ENCODE results near the gene TSEN15.
"Not testable (repeated sequence)": the region's sequence is repeated elsewhere in the genome, so short reads cannot be mapped to it uniquely, and the experiment has no call there.

Gene TSEN15

DNA sequence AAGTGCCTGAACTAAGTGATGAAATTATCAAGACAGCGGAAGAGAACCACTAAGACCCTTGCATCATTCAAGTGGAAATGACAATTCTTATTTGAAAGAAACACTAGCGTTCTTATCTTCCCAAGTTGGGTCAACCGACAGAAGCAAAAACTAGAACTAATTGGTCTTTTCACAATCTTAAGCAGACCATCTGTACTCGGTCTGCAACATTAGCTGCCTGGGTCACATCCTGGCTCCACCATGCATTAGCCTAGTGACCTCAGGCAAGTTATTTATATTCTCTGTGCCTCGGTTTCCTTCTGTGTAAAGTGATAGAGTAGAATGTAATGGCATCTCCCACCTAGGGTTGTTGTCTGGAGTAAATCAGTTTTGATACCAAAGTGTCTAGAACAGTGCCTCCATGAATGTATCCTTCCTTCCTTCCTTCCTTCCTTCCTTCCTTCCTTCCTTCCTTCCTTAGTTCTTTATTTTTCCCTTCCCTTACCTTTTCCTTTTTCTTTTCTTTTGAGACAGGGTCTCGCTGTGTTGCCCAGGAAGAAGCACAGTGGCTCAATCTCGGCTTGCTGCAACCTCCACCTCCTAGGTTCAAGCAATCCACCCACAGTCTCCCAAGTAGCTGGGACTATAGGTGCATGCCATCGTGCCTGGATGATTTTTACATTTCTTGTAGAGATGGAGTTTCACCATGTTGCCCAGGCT is 20.0 kb upstream of the TSEN15 start:
- DNase-seq (ENCODE audit: low read depth): no peak

GRCh38 chr1:184032306-184032929 is 19.1 kb upstream of the TSEN15 start:
- DNase-seq (ENCODE audit: low read depth): no peak

DNA sequence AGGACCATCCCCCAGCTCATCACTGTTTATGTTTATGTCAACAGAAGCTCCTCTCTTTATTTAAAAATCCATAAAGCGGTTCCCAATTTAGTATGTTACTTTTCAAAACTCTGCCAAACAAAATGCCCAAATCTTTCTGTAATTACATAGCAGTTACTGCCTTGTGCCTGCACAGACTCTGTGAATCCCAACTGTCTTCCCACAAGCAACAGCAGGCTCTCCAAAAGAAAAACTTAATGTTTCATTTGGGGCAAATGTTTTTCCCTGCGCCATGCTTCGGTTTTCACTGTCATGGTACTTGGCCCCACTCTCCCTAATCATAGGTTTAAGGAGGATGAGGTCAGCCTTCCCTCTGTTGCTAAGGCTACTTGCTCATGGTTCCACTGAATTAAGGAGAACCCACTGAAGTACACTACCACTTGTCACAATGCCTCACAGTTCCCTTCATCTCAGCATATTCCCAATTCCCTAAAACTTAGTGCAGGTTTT is 18.6 kb upstream of the TSEN15 start:
- DNase-seq (ENCODE audit: low read depth): no peak

- DNase-seq (ENCODE audit: low read depth): no peak
Measured at GRCh38 chr1:184033711-184034167, 17.8 kb upstream of the TSEN15 start.

DNA sequence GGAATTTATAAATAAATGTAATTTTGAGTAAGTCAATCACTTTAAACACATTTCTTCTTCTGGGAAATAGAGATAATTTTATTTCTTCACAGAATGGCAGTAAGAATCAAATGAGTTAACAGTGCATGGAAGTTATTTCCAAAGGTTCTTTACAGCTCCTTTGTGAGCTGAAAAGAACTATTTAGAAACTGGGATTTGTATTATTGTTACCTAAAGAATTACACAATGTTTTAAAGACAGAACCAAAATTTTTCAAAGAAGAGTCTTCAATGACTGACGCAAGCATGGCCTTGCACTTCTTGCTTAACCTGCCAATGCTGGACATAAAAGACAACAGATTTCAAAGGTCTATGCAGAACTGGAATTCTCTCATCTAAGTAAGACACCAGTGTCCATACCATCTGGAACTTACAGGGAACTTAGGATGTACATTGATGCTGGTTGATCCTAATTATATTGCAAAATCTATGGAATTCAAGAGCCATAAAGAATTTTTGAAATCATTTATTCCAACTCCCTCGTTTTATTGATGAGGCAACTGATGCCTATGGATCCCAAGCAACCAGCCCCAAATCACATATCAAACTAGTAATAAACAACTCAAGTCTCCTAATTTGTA is 16.7 kb upstream of the TSEN15 start:
- DNase-seq (ENCODE audit: low read depth): no peak

GRCh38 chr1:184035719-184036516 is 15.6 kb upstream of the TSEN15 start:
- DNase-seq (ENCODE audit: low read depth): no peak

DNA sequence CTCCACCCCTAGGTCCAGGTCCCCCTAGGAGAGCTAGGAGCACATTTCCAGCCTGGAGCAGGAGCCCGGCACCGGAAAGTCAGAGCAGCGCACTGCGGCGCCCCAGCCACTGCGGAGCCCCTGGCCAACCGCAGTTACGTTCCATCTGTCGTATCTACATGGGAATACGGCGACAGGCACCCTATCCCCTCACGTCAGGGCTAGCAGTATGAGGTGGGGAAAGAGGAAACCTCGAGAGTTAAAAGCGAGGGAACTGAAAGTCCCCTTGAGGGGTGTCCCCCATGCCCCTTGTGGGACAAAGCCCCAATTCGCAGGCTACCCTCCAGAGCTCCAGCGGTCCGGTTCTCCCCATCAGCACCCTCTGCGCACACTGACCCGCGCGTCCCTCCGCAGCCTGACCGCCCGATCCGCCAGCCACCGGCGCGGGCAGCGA is 15.0 kb upstream of the TSEN15 start:
- DNase-seq (ENCODE audit: low read depth): no peak

DNA sequence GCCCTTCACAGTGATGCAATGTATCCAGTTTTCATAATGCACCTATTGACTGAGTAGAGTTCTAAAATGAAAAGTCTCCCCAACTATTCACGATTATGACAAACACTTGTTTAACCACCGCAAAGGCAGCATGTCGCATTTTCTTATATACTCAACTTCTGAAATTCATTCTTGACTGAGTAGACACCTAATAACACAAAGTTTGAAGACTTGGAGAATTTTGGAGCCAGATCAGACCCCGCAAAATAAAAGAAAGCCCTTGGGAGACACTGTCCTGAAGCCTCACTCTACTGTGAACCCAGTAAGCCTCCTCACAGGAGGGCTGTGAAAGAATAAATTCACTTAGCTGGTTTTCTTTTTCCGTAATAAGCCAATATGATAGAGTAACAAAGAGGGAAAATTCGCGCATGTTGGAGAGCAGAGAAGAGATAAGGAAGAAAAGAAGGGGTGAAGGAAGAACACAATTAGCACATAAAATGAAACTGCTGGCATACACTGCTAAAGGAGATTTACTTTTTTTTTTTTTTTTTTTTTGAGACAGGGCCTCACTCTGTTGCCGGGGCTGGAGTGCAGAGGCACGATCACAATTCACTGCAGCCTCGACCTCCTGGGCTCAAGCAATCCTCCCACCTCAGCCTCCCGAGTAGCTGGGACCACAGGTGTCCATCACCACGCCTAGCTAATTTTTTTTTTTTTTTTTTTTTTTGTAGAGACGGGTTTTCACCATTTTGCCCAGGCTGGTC is 13.5 kb upstream of the TSEN15 start:
- no peak for DNase-seq (ENCODE audit: low read depth)

GRCh38 chr1:184039126-184039525 is 12.4 kb upstream of the TSEN15 start:
- no peak for DNase-seq (ENCODE audit: low read depth)

- no peak for DNase-seq (ENCODE audit: low read depth)
Measured at GRCh38 chr1:184041731-184042130, 9.8 kb upstream of the TSEN15 start.

DNA sequence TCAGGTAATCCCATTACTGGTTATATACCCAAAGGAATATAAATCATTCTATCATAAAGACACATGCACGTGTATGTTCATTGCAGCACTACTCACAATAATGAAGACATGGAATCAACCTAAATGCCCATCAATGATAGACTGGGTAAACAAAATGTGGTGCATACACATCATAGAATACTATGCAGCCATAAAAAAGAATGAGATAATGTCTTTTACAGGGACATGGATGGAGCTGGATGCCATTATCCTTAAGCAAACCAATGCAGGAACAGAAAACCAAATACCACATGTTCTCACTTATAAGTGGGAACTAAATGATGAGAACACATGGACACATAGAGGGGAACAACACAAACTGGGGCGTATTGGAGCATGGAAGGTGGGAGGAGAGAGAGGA is 8.2 kb upstream of the TSEN15 start:
- not testable (repeated sequence) for DNase-seq (ENCODE audit: low read depth)

- DNase-seq (ENCODE audit: low read depth): no peak
Measured at GRCh38 chr1:184044603-184045376, 6.7 kb upstream of the TSEN15 start.

DNA sequence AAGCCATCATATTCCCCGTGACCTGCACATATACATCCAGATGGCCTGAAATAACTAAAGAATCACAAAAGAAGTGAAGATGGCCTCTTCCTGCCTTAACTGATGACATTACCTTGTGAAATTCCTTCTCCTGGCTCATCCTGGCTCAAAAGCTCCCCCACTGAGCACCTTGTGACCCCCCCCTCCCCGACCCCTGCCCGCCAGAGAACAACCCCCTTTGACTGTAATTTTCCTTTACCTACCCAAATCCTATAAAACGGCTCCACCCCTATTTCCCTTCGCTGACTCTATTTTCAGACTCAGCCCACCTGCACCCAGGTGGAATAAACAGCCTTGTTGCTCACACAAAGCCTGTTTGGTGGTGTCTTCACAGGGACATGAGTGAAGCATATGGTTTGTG is 4.0 kb upstream of the TSEN15 start:
- not testable (repeated sequence) for DNase-seq (ENCODE audit: low read depth)

DNA sequence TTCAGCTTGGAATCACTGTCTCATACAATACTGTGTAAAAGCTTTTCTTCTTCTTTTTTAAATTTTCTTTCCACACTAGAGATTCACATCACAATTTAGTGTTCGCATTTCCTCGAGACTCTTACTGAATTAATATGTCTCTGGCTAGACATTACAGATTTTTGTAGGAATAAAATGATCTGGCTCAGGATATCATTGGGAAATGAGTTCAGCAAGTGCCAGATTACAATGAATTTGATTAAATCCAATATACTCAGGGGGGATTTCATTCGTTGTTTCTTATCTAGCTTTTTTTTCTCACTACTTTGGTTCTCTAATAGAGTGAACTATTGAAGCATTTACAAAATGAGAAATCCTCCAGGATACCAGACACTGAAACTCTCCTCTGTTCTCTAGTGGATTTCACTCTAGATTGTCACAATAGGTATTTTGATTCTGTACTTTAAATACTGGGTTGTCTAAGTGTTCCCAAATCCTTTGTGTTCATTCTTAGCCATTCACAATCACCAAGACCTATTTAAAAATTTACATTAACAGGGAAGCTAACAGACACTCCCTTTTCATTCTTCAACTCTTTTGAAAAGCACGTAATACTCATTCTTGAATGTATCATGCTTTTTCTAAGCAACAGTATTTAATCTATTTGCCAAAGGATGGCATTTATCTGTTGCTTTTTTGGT is 2.8 kb upstream of the TSEN15 start:
- no peak for DNase-seq (ENCODE audit: low read depth)

DNA sequence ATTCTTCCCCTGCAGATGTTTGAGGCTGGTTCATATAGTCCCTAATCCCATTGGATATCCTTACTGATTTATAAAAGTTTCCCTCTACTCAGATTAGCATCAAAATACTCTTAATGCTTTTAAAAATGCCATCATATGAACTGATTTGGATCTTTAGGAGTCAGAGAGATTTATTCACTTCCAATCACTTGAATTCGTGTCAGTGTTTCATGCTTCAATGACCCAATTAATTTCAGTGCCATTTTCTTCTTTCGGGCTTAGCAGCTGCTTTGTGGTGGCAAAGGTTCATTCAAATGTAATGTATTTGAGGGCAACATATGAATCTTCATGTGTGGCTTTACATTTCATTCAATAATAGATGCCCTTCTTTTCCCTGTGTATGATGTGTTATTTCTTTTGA is 2.2 kb upstream of the TSEN15 start:
- no peak for DNase-seq (ENCODE audit: low read depth)

DNA sequence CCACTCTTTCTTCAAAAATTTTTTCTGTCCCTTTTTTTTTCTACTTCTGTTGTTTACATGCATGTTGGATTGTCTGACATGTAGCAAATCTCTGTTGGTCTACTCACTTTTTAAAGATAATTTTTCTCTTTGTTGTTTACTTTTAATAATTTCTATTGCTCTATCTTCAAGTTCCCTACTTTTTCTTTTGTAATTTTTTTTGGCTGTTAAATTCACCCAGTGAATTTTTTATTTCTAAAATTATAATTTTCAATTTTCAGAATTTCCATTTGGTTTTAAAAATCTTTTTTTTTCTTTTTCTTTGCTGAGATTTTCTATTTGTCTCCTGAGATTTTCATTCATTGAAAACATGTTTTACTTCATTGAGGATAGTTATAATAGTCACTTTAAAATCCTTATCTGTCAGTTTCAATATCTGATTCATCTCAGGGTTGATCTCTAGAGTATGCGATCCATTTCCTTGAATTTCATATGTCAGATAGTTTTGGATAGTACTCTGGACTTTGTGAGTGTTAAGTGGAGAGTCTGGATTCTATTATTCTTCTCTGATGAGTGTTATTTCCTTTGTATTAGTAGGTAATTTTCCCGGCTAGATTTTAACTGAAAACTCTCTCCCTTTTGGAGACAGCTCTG is 1.6 kb upstream of the TSEN15 start:
- DNase-seq (ENCODE audit: low read depth): no peak

DNA sequence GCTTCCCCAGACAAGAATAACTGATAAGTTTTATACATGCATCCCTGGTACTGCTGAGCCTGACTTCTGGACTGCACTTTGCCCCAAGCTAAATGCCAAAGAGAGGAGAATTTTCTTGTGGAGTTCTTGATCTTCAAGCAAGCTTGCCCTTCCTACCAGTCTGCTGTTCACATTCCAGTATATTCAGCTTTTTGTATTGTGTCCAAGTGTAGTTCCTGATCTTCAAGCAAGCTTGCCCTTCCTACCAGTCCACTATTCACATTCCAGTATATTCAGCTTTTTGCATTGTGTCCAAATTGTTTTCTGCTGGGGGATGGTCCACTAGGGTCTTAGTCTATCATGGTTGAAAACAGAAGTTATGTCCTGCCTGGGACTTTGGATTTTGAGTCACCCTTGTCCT is 894 bp upstream of the TSEN15 start:
- no peak for DNase-seq (ENCODE audit: low read depth)

GRCh38 chr1:184051138-184051484 is 419 bp upstream of the TSEN15 start:
- DNase-seq (ENCODE audit: low read depth): no peak

DNA sequence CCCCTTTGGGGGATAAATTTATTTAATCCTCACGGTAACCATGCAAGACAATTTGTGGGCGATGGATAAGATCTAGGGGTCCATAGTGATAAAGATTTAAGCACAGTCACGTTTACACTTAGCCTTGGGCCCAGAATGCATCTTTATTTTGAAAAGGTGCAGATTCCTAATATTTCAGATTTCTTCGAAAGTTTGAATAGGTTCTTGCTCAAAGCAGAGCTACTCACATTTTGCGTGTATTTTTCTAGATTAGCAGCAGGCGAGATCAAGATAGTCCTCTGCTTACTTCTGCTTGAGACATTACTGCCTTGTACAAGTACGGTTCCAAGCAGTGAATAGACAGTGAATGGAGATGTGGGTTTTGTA is 647 bp downstream of the TSEN15 start:
- no peak for DNase-seq (ENCODE audit: low read depth)

DNA sequence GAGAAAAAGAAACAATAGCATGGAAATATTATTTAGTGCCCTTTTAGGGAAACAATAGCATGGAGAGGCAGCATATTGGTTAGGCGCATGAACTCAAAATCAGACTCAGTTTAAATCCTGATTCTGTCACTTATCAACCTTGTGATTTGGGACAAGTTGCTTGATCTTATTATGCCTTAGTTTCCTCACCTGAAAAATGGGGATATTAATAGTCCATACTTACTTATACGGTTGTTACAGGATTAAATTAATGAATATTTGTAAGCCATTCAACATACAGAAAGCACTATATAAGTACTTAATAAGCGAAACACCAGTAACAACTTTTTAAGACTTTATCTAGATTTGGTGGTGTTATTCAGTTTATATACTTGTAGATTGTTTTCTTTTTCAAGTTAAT is 1.2 kb downstream of the TSEN15 start:
- no peak for DNase-seq (ENCODE audit: low read depth)
